ENCODE measurements around the gene HRG.
"Not testable (repeated sequence)": the region's sequence is repeated elsewhere in the genome, so short reads cannot be mapped to it uniquely, and the experiment has no call there.

Gene HRG

DNA sequence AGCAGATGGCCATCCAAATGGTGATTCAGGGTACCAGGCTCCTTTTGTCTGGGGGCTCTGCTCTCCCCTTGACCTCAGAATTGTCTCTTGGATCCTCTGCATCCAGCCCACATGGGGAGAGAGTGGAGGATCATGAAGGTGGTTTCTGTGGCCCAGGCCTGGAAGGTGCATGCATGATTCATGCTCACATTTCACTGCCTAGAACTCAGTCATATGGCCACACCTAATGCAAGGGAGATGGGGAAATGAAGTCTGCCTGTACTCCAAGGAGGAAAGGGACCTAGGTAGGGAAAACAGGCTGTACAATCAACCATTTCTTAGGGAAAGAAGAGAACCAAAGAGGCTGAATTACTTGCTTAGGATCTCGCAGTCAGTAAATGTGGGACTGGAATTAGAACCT is 15.1 kb downstream of the HRG start:
- no peak for DNase-seq (ENCODE audit: low read depth)

DNA sequence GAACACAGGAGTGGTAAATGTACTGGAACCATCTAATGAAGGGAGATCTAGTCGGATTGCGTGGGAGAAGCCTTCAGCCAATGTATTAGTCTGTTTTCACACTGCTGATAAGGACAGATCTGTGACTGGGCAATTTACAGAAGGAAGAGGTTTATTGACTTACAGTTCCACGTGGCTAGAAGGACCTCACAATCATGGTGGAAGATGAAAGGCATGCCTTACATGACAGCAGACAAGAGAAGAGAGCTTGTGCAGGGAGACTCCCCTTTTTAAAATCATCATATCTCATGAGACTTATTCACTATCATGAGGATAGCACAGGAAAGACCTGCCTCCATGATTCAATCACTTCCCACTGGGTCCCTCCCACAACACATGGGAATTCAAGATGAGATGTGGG is 17.0 kb downstream of the HRG start:
- no peak for DNase-seq (ENCODE audit: low read depth)

DNA sequence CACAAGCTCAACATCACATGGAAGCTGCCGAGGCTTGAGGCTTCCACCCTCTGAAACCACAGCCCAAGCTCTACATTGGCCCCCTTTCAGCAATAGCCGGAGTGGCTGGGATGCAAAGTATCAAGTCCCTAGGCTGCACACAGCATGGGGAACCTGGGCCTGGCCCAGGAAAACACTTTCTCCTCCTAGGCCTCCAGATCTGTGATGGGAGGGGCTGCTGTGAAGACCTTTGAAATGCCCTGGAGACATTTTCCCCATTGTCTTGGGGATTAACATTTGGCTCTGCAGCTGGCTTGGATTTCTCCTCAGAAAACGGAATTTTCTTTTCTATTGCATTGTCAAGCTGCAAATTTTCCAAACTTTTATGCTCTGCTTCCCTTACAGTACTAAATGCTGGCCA is 18.2 kb downstream of the HRG start:
- no peak for DNase-seq (ENCODE audit: low read depth)

DNA sequence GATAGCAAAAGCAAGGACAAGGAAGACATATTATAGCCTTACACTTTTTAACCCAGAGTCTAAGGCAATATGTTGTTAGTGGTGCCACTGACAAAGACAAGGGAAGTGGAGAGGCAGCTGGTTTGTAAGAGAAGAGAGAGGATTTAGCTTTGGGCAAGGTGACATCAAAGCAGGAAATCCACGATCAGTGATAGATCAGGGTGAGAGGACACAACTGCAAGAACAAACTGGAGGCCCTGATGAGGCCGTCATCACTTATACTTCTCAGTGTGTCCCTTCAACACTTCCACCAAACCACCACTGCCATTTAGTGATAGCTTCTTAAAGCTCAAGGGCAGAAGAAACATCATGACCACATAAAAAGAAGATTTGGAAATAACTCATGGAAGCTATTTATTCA is 20.7 kb downstream of the HRG start:
- not testable (repeated sequence) for DNase-seq (ENCODE audit: low read depth)

DNA sequence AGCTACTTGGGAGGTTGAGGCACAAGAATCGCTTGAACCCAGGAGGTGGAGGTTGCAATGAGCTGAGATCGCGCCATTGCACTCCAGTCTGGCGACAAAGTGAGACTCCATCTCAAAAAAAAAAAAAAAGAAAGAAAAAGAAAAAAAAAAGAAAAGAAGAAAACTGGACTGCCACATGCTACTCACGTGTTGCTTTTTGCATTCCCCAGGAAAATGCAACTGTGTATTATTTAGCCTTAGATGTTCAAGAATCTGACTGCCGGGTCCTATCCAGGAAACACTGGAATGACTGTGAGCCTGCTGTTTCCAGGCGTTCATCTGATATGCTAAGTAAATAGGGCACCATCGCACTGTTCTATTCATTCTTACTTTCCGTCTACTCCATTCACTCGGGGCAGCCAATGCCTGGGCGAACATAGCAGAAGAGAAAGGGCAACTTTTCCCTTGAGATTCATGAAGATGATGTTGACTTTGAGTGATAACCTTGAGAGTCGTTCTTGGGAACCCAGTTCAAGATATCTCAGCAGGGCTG is 21.4 kb downstream of the HRG start:
- no peak for DNase-seq (ENCODE audit: low read depth)

DNA sequence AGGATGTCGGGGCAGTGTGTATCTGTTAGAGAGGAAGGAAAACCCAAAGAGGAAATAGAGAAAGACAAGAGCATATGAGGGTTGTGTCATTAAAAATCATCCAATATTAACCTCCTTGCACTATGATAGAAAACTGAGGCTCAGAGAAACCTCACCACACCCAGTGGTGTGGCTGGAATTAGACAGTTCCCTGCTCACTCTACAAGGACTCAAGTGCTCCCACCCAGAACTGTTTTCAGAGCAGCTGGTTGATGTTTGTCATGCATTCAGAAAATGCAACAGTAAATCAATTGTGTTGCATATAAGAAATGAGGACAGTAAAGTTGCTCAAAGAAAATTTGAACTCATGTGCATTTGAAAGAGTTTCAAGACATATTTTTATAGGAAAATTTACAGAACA is 24.5 kb downstream of the HRG start:
- DNase-seq (ENCODE audit: low read depth) = not testable (repeated sequence)

DNA sequence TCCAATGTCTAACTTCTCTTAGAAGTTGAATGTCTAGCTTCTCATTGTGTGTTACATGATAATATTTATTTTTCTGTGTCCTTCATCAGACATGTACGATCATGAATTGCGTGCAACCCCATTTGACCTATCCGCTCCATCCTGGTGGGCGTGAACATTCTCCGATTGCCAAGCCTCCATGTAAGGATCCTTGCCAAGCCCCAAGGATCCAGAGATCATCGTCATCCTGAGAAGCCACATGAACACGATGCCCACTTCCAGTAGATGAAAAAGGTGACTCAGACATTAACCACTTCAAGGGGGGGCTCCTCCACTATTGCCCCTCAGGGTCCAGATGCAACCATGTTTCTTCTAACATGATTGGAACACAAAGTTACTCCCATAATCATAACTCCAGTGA is 25.9 kb downstream of the HRG start:
- no peak for DNase-seq (ENCODE audit: low read depth)

DNA sequence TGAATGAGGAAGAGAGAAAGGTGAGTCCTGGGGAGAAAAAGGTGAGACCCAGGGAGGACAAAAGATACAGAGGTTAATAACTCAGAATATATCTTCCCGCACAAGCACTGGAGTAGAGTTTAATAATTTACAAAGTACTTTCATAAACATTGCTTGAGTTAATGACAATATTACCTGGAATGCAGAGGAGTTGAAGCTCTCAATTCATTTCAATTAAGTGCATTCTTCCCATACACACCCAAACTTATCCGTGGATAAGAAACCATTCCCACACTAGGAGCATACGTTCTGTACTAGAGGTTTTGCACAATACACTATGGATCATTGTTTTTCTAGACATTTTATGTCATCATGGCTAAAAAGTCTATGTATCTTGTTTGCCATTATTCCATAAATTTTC is 28.0 kb downstream of the HRG start:
- no peak for DNase-seq (ENCODE audit: low read depth)

DNA sequence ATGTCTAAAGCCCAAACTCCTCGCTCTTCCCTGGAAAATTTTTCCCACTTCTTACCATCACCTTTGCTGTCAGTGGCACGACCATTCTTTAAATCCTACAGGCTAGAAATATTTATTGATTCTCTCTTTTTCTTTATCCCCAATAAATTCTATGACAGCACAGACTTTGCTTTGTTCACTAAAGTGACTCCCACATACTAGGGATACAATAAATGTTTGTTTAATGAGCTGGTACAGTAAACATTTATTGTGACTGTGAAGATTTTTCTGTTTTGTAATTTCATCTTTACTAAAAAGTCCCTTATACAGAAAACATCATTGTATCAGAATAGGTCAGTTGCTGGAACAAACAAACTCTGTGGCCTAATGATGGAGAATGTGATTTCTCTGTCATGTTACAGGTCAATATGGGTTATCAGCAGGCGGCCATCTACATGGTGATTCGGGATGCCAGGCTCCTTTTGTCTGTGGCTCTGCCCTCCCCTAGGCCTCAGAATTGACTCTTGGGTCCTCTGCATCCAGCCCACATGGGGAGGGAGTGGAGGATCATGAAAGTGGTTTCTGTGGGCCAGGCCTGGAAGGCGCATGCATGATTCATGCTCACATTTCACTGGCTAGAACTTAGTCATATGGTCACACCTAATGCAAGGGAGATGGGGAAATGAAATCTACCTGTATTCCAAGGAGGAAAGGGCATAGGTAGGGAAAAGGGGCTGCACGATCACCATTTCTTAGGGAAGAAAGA is 28.6 kb downstream of the HRG start:
- DNase-seq (ENCODE audit: low read depth) = no peak

DNA sequence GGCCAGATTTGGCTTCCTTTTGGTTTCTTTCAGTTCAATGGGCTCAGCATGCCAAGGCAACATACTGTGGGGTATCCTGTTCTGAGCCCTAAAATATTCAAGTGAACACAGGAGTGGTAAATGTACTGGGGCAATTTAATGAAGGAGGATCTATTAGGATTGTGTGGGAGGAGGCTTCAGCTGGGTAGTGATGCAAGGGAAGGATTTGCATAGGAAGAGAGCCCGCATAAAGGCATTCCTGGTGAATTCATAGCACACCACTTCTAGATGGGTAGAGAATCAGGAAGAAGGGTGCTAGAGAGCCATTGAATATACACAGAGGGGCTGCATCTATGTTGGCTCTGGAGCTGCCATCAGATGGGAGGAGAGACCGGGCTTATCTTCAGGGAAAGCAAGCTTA is 30.7 kb downstream of the HRG start:
- no peak for DNase-seq (ENCODE audit: low read depth)

DNA sequence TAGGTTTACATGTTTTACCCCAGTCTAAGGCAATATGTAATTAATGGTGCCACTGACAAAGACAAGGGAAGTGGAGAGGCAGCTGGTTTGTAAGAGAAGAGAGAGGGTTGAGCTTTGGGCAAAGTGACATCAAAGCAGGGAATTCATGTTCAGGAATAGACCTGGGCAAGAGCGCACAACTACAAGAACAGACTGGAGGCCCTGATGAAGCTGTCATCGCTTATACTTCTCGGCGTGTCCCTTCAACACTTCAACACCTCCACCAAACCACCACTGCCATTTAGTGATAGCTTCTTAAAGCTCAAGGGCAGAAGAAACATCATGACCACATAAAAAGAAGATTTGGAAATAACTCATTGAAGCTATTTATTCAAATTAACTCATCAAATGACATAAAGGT is 31.7 kb downstream of the HRG start:
- no peak for DNase-seq (ENCODE audit: low read depth)

DNA sequence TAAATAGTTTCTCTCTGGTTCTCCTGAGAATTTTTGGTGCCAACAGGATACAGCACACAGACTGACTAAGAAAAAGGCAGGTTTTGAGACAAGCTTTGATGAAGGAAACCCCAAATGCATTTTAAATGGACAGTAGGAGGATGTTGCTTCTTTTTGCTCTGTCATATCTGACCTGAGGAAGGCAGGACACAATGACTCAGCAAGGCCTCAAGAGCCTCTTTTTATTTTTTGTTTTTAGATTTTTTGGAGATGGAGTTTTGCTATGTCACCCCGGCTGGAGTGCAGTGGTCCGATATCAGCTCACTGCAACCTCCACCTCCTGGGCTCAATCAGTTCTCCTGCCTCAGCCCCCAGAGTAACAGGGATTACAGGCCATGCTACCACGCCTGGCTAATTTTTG is 34.5 kb downstream of the HRG start:
- DNase-seq (ENCODE audit: low read depth) = no peak

DNA sequence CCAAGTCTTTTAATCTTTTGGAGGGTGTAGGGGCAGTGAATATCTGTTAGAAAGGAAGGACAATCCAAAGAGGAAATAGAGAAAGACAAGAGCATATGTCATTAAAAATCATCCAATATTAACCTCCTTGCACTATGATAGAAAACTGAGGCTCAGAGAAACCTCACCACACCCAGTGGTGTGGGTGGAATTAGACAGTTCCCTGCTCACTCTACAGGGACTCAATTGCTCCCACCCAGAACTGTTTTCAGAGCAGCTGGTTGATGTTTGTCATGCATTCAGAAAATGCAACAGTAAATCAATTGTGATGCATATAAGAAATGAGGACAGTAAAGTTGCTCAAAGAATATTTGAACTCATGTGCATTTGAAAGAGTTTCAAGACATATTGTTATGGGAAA is 36.6 kb downstream of the HRG start:
- DNase-seq (ENCODE audit: low read depth) = not testable (repeated sequence)

DNA sequence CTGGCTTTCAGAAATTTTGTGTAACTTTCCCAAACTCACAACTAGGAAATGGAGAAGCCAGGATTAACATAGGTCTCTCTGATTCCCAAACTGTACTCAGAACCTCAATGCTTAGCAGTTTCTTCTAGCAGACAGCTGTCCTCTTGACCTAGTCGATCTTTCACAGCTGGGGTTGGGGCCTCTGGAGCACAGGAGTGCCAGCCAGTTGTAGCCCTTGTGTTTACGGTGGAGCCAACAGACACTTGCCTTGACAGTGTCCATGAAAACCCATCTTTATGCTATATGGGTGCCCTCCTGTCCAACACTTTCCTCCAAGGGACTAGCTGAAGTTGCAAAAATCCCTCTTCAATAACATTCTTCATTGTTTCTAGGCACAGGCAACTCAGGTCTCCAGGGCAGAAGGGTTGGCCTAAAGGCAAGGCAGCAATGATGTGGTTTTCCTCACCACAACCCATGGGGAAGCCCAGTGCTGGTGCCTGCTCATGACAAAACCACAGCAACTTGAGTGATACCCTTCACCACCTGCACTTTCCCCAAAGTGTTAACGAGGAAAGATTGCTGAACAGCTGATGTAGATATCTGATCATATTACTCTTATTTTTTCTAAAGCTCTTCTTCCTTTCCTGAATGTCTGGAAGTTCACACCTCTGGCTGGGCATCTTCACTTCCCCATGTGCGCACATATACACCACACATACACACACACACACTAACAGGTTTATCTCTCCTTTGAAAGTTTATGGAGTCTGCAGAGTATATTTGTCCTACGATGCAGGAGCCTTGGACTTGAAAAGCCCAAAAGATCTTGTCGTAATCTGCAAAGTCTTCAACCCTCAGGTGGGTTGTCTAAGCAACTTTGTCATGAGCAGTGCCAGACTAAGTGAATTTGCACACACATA is 40.3 kb downstream of the HRG start:
- no peak for DNase-seq (ENCODE audit: low read depth)

DNA sequence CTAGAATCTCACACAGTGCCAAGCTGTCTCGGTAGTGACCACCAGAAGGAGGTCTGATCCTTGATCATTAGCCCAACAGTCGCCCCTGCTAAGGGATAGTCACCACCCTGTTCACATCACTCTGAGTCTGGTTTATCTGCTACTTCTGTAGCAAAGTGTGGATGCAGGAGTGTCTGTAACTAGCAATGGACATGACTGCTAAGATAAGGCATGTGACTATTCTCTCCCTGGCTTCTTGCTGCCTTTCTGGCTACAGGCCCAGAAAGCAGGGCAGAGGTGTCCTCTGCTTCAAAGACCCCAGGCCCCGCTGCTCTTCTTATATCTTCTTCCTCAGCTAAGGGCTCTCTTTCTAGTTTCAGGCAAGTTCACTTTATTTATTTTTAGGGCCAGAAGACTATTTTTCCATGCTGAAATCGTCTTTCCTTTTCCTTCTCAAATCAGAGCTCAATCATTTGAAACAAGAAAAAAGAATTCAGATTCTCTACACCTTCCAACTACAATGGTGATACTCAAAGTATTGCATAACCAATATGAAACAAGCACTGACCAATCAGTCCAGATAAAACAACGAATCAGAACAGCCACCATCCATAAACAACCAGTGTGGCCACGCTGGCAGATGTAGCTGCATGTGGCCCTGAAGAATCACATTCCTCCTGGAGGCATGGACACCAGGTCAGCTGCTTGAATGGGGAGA is 43.3 kb downstream of the HRG start:
- no peak for DNase-seq (ENCODE audit: low read depth)

DNA sequence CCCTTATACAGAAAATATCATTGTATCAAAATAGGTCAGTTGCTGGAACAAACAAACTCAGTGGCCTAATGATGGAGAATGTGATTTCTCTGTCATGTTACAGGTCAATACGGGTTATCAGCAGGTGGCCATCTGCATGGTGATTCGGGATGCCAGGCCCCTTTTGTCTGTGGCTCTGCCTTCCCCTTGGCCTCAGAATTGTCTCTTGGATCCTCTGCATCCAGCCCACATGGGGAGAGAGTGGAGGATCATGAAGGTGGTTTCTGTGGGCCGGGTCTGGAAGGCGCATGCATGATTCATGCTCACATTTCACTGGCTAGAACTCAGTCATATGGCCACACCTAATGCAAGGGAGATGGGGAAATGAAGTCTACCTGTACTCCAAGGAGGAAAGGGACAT is 44.9 kb downstream of the HRG start:
- not testable (repeated sequence) for DNase-seq (ENCODE audit: low read depth)

DNA sequence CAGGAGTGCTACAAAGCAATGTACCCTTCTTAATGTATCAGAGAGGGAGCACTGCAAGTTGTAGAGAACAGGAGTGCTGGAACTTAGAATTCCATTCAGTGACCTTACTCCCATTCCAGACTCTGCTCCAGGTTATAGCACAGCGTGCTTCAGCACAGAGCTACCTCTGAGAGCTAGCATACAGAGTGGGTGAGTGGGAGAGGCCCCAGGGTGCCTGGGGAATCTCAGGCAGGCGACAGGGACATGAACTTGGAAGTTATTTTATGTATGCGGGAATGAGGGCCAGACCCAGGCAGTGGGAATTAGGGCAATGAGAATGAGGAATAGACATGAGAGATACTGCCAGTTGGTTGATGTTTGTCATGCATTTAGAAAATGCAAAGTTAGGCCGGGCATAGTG is 47.7 kb downstream of the HRG start:
- no peak for DNase-seq (ENCODE audit: low read depth)

DNA sequence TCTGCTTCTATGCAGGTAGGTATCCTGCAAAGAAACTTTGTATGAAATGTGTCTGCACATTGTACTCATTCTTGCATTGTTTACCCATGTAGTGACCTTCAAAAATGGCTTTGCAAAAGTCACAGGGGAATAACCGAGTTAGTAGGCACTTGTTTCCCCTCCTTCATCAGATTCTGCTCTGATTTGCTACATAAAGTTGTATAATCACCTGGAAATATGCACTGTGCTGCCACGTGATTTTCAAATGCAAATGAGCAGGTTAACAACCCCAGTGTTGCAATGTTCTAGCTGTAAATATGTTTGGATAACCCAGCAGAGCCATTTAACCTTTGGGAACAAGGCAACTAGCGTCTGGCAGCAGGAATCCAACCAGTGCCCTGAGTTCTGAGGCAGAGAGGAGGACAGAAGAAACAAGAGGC is 51.2 kb downstream of the HRG start, which contains the start of gene KNG1:
Gene KNG1 (plus strand): TSS at position 321 of the 419 bp plus-strand sequence. CDS start 184 bp downstream, outside the sequence.
- no peak for DNase-seq (ENCODE audit: low read depth)

DNA sequence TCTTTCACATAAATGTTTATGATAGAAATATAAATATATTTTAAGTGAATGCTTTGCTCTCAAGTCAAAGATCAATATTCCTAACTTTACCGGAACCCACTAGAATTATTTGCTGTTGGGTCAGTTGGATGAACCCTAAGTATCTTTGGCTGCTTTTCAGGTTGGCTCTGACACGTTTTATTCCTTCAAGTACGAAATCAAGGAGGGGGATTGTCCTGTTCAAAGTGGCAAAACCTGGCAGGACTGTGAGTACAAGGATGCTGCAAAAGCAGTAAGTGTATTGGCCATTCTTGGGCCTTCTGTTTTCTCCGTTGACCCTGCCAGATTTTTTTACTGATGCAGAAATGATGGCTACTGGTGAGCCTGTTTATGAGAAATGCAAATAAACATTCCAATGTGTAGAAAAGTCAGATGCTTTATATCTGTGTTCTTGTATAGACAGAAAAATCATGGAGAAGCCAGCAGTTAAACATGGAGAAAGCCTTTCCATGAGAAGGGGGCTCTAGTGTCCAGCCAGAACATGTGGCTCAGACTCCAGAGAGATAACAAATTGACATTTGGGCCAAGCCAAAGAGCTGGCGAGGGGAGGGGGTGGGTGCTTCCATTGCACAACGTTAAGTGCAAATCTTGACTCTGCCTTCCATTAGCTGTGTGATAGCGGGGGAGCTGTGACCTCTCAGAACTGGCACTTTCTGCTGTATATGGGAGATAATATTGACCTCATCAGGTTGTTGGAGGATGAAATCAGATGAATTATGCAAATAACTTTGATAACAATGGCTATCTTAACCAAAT is 54.3 kb downstream of the HRG start:
- DNase-seq (ENCODE audit: low read depth) = no peak

DNA sequence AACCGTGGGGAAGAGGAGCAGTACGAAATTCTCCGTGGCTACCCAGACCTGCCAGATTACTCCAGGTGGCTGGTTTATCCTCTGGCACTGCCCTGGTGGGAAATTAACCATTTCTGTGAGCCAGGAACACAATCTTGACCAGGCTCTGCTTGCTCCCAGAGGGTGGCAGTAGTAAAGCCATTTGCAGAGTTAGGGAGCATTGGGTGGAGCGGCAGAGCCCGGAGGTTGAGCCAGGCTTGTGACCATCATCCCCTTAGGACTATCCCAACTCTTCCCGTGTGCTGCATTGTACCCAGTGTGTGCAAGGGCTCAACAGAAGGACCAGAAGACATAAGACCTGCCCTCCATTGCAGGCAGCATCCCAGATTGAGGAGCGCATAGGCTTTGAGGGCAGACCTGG is 56.6 kb downstream of the HRG start:
- DNase-seq (ENCODE audit: low read depth) = no peak

DNA sequence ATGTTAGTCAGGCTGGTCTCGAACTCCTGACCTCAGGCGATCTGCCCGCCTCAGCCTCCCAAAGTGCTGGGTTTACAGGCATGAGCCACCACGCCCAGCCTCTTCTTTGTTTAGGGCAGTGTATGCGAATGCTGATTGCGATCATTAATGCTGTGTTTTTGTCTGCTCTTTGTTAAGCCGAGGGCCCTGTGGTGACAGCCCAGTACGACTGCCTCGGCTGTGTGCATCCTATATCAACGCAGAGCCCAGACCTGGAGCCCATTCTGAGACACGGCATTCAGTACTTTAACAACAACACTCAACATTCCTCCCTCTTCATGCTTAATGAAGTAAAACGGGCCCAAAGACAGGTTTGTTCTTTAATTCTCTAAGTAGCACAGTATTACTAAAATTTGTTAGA is 59.1 kb downstream of the HRG start:
- no peak for DNase-seq (ENCODE audit: low read depth)

Data from fibroblast of gingiva (primary cell).